T-cell (primary cell): ENCODE measurements around the gene G6PC1. TPM values are rescaled to one million over a fixed set of nuclear protein-coding genes. Genes with fewer than 3 reads are reported as not detected.

ENCODE experiments used
- ATAC-seq, 4 experiments: fragments of 200-7000 bp in 3 of 4; fragments of 150-1000 bp in 1 of 4; cut with Tn5 transposase; replicated peaks in 1 of 4; 1 replicate in 3 of 4; 2 replicates in 1 of 4; pipeline ENCODE4 v1.10.0; 2021; ENCODE audit warnings: moderate library complexity in 3 of 4, mild to moderate bottlenecking in 2 of 4, moderate number of reproducible peaks in 1 of 4
- CTCF ChIA-PET, 2 donors: fragments of 300-600 bp; sonication (Branson Sonifier 250); formaldehyde crosslinking; loops; one replicate each; lab custom pipeline; 2022; ENCODE audit warnings: antibody characterized with exemption in 2 of 2; lab: Charles Lee
- POLR2A ChIA-PET, 2 donors: fragments of 300-600 bp; sonication (Branson Sonifier 250); formaldehyde crosslinking; loops; one replicate each; lab custom pipeline; 2022; ENCODE audit warnings: antibody characterized with exemption in 2 of 2; lab: Charles Lee
- DNase-seq, 35 experiments: peaks; one replicate each; pipeline versions ENCODE4 v3.0.0 to v3.0.0-alpha.2; 2013 to 2023
- H3K27ac ChIP-seq: one replicate; pipeline ENCODE4 v1.5.1; 2013; ENCODE audit warnings: low read length
- H3K27me3 ChIP-seq, 2 experiments: replicated peaks in 1 of 2; 1 replicate in 1 of 2; 2 replicates in 1 of 2; pipeline versions ENCODE4 v1.6.1 to v1.7.0; 2013; ENCODE audit warnings: low read length in 1 of 2, mixed read lengths in 1 of 2; ENCODE audit not compliant: control insufficient read depth in 2 of 2, insufficient read depth in 2 of 2; ENCODE audit errors: extremely low read depth in 1 of 2
- H3K36me3 ChIP-seq, 2 donors: 1 replicate in 1 of 2; 2 replicates in 1 of 2; pipeline versions ENCODE4 v1.6.1 to v1.7.0; 2013; ENCODE audit warnings: low read length in 1 of 2; ENCODE audit not compliant: control insufficient read depth in 2 of 2, insufficient read depth in 1 of 2; ENCODE audit errors: extremely low read depth in 1 of 2
- H3K4me1 ChIP-seq, 2 experiments: 1 replicate in 1 of 2; 2 replicates in 1 of 2; pipeline versions ENCODE4 v1.6.1 to v1.7.0; 2013; ENCODE audit warnings: low read length in 2 of 2, mixed read lengths in 1 of 2; ENCODE audit not compliant: insufficient read depth in 2 of 2, control insufficient read depth in 1 of 2; ENCODE audit errors: extremely low read depth in 1 of 2
- H3K4me3 ChIP-seq, 2 donors: 1 replicate in 1 of 2; 2 replicates in 1 of 2; pipeline versions ENCODE4 v1.5.1 to v1.7.0; 2013; ENCODE audit warnings: mild to moderate bottlenecking in 2 of 2, low read length in 1 of 2, moderate library complexity in 1 of 2; ENCODE audit not compliant: control insufficient read depth in 1 of 2; ENCODE audit errors: extremely low read depth in 1 of 2
- H3K9me3 ChIP-seq: 2 replicates; pipeline ENCODE4 v1.7.0; 2013
- H3K27ac Mint-ChIP-seq, 2 donors: one replicate each; pipeline ENCODE4 v1.8.0; 2020 to 2021; ENCODE audit warnings: mild to moderate bottlenecking in 2 of 2, mixed read lengths in 2 of 2
- H3K27me3 Mint-ChIP-seq, 2 donors: one replicate each; pipeline ENCODE4 v1.8.0; 2021 to 2022; ENCODE audit warnings: mixed read lengths in 2 of 2
- H3K36me3 Mint-ChIP-seq: one replicate; pipeline ENCODE4 v1.8.0; 2021; ENCODE audit warnings: mixed read lengths
- H3K4me1 Mint-ChIP-seq, 3 donors: one replicate each; pipeline ENCODE4 v1.8.0; 2020 to 2022; ENCODE audit warnings: mixed read lengths in 3 of 3, mild to moderate bottlenecking in 1 of 3
- H3K4me3 Mint-ChIP-seq, 3 donors: one replicate each; pipeline ENCODE4 v1.8.0; 2020 to 2022; ENCODE audit warnings: mild to moderate bottlenecking in 3 of 3, mixed read lengths in 3 of 3, moderate library complexity in 3 of 3
- H3K9me3 Mint-ChIP-seq, 3 donors: one replicate each; pipeline ENCODE4 v1.8.0; 2020 to 2022; ENCODE audit warnings: mixed read lengths in 3 of 3
- WGBS: methylation state at CpG from one replicate; pipeline ENCODE4 v1.1.5; 2013; ENCODE audit warnings: missing lambda C conversion rate; ENCODE audit not compliant: insufficient coverage; 5-methylcytosine and 5-hydroxymethylcytosine counted together
- total RNA-seq, 35 experiments: library from RNA in 6 of 35; stranded (reverse) in 6 of 35; fragments of 120-200 nt in 1 of 35; gene quantifications; one replicate each; pipeline versions ENCODE4 v1.2.1 to v1.2.4 and lab custom pipeline; 2013 to 2026

The G6PC1 gene
- total RNA-seq, 5 donors from 2014 or later (not counting 1 experiment from before 2014, with no cell fraction given): 0.19 to 0.30 (median 0.20) TPM; not detected in 2

- H3K36me3 Mint-ChIP-seq: no peaks in the 10 kb centered on the region
- H3K4me3 Mint-ChIP-seq: no peak overlapping the region
- H3K27me3 Mint-ChIP-seq: peaks cover 8 to 10% of the 10 kb centered on the region in 2 donors
- no peaks in the 10 kb centered on the region for H3K36me3 ChIP-seq
- CTCF ChIA-PET: no interaction called here
- ATAC-seq (no peak), DNase-seq (no peak)
- H3K4me1 Mint-ChIP-seq: peaks cover 0 to 12% (median 0%) of the 10 kb centered on the region in 3 donors
- WGBS: 91% methylated on average over 7 of the region's 7 CpGs
- H3K27ac ChIP-seq: no peak overlapping the region
- no peaks in the 10 kb centered on the region for H3K9me3 Mint-ChIP-seq
- peaks cover 0 to 22% of the 10 kb centered on the region in 2 experiments for H3K27me3 ChIP-seq
- H3K9me3 ChIP-seq: no peaks in the 10 kb centered on the region
- H3K4me1 ChIP-seq: no peaks in the 10 kb centered on the region
- H3K27ac Mint-ChIP-seq: no peak overlapping the region
- H3K4me3 ChIP-seq: no peak overlapping the region
- POLR2A ChIA-PET: no interaction called here
These were observed 10.8 kb upstream of the G6PC1 start for GRCh38 chr17:42889809-42890208.

- H3K4me3 ChIP-seq: no peak overlapping the region
- no peaks in the 10 kb centered on the region for H3K36me3 Mint-ChIP-seq
- H3K4me1 ChIP-seq: no peaks in the 10 kb centered on the region
- H3K27ac Mint-ChIP-seq: no peak overlapping the region
- no peak for DNase-seq
- peaks cover 6 to 12% of the 10 kb centered on the region in 2 donors for H3K27me3 Mint-ChIP-seq
- no peaks in the 10 kb centered on the region for H3K36me3 ChIP-seq
- no peaks in the 10 kb centered on the region for H3K9me3 ChIP-seq
- H3K9me3 Mint-ChIP-seq: no peaks in the 10 kb centered on the region
- CTCF ChIA-PET: no interaction called here
- peaks cover 0 to 22% of the 10 kb centered on the region in 2 experiments for H3K27me3 ChIP-seq
- H3K4me3 Mint-ChIP-seq: no peak overlapping the region
- no peak overlapping the region for H3K27ac ChIP-seq
- ATAC-seq: no peak
- peaks cover 0 to 7% (median 0%) of the 10 kb centered on the region in 3 donors for H3K4me1 Mint-ChIP-seq
- POLR2A ChIA-PET: no interaction called here
- WGBS: 75% methylated on average over 7 of the region's 10 CpGs
These were observed 9.0 kb upstream of the G6PC1 start for GRCh38 chr17:42891539-42892152.

- POLR2A ChIA-PET: no interaction called here
- Mint-ChIP-seq H3K36me3 (no peaks in the 10 kb centered on the region), H3K27ac (no peak overlapping the region), H3K27me3 (peaks cover 4 to 20% of the 10 kb centered on the region in 2 donors), H3K4me3 (no peak overlapping the region), H3K9me3 (no peaks in the 10 kb centered on the region), H3K4me1 (peaks cover 0 to 1% (median 0%) of the 10 kb centered on the region in 3 donors)
- Histone ChIP-seq H3K36me3 (no peaks in the 10 kb centered on the region), H3K9me3 (no peaks in the 10 kb centered on the region), H3K4me3 (no peak overlapping the region), H3K27ac (no peak overlapping the region), H3K27me3 (peaks cover 0 to 27% of the 10 kb centered on the region in 2 experiments), H3K4me1 (no peaks in the 10 kb centered on the region)
- ATAC-seq (no peak), DNase-seq (no peak)
- CTCF ChIA-PET: no interaction called here
- WGBS: 19% methylated on average over 2 of the region's 4 CpGs
These were observed 7.2 kb upstream of the G6PC1 start for GRCh38 chr17:42893359-42893758.

- POLR2A ChIA-PET: no interaction called here
These were observed 6.1 kb upstream of the G6PC1 start for GRCh38 chr17:42894283-42895184.

GRCh38 chr17:42895185-42895555 is 5.4 kb upstream of the G6PC1 start:
- H3K27me3 Mint-ChIP-seq: peaks cover 4 to 28% of the 10 kb centered on the region in 2 donors
- no peak for DNase-seq
- ChIA-PET CTCF (no interaction called here), POLR2A (no interaction called here)
- no peak overlapping the region for H3K27ac Mint-ChIP-seq
- no peaks in the 10 kb centered on the region for H3K36me3 Mint-ChIP-seq
- Histone ChIP-seq H3K9me3 (no peaks in the 10 kb centered on the region), H3K27ac (no peak overlapping the region), H3K36me3 (no peaks in the 10 kb centered on the region), H3K4me1 (no peaks in the 10 kb centered on the region), H3K27me3 (peaks cover 0 to 30% of the 10 kb centered on the region in 2 experiments), H3K4me3 (no peak overlapping the region)
- H3K4me3 Mint-ChIP-seq: no peak overlapping the region
- no CpG with 5 or more reads among the region's 2 CpGs for WGBS
- ATAC-seq: no peak
- H3K4me1 Mint-ChIP-seq: peaks cover 0 to 1% (median 0%) of the 10 kb centered on the region in 3 donors
- H3K9me3 Mint-ChIP-seq: no peaks in the 10 kb centered on the region

More at GRCh38 chr17:42894283-42895184, 6.1 kb upstream of the G6PC1 start:
- H3K27ac ChIP-seq: no peak overlapping the region
- no peaks in the 10 kb centered on the region for H3K4me1 ChIP-seq
- H3K9me3 ChIP-seq: no peaks in the 10 kb centered on the region
- Mint-ChIP-seq H3K36me3 (no peaks in the 10 kb centered on the region), H3K9me3 (no peaks in the 10 kb centered on the region), H3K27me3 (peaks cover 4 to 27% of the 10 kb centered on the region in 2 donors), H3K4me3 (no peak overlapping the region), H3K4me1 (peaks cover 0 to 1% (median 0%) of the 10 kb centered on the region in 3 donors), H3K27ac (no peak overlapping the region)
- H3K27me3 ChIP-seq: peaks cover 0 to 27% of the 10 kb centered on the region in 2 experiments
- no peak for DNase-seq
- 92% methylated on average over 9 of the region's 12 CpGs for WGBS
- no peaks in the 10 kb centered on the region for H3K36me3 ChIP-seq
- no peak overlapping the region for H3K4me3 ChIP-seq
- ATAC-seq: no peak
- CTCF ChIA-PET: no interaction called here

GRCh38 chr17:42898147-42898811 is 2.3 kb upstream of the G6PC1 start:
- no peak overlapping the region for H3K27ac ChIP-seq
- Mint-ChIP-seq H3K27ac (no peak overlapping the region), H3K4me1 (peaks cover 0 to 1% (median 0%) of the 10 kb centered on the region in 3 donors), H3K4me3 (no peak overlapping the region), H3K36me3 (no peaks in the 10 kb centered on the region), H3K27me3 (peaks cover 4 to 26% of the 10 kb centered on the region in 2 donors), H3K9me3 (no peaks in the 10 kb centered on the region)
- CTCF ChIA-PET: no interaction called here
- H3K4me1 ChIP-seq: no peaks in the 10 kb centered on the region
- H3K9me3 ChIP-seq: no peaks in the 10 kb centered on the region
- no peak for DNase-seq
- no peaks in the 10 kb centered on the region for H3K36me3 ChIP-seq
- H3K27me3 ChIP-seq: peaks cover 0 to 26% of the 10 kb centered on the region in 2 experiments
- no peak overlapping the region for H3K4me3 ChIP-seq
- POLR2A ChIA-PET: no interaction called here
- WGBS: 88% methylated on average over 3 of the region's 7 CpGs
- ATAC-seq: no peak
